ENCODE results near the gene SULT1E1. TPM values are rescaled to one million over a fixed set of nuclear protein-coding genes. Genes with fewer than 3 reads are reported as not detected.

SULT1E1 gene
- total and polyA plus RNA-seq, 4 donors: 5.5 TPM; not detected in 3

DNA sequence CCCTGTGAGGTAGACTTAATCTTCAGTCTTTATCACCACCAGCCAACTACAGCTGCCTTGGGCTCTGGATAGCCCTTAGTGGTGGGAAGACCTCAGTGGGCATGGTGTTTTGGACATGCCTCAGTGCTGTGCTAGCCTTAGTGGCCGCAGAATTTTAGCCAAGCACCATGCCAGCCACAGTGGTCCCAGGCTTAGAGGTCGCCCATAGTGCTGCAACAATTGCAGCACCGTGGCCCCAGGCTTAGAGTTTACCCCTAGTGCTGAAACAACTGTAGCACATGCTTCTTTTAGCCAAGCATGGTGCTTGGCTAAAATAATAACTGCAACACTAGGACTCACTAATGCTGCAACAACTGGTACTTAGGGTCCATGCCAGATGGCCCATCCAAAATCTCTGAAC is 60.6 kb downstream of the SULT1E1 start:
- ATAC-seq (ENCODE audit: low FRiP score) (no peak), DNase-seq (no peak)
- intact Hi-C loops (cut with DNase I): no loop called here
- H3K4me1 ChIP-seq (ENCODE audit: control insufficient read depth in 1 of 2, insufficient read depth in 2 of 2, low read length in 2 of 2): no peaks in the 10 kb centered on the region
- H3K27me3 ChIP-seq (ENCODE audit: control insufficient read depth in 1 of 2, insufficient read depth in 2 of 2, low read length in 1 of 2): no peaks in the 10 kb centered on the region
- no peaks in the 10 kb centered on the region for H3K36me3 ChIP-seq (ENCODE audit: control insufficient read depth in 1 of 2, insufficient read depth in 2 of 2, low read length in 1 of 2)
- H3K9me3 ChIP-seq (ENCODE audit: control insufficient read depth, low read length): no peaks in the 10 kb centered on the region
- no peak overlapping the region for H3K4me3 ChIP-seq (ENCODE audit: low read length in 2 of 2)
- 92 to 95% methylated on average over 3 of the region's 3 CpGs for WGBS, 2 donors
- H3K27ac ChIP-seq (ENCODE audit: low read depth in 1 of 2, low read length in 2 of 2): no peak overlapping the region

DNA sequence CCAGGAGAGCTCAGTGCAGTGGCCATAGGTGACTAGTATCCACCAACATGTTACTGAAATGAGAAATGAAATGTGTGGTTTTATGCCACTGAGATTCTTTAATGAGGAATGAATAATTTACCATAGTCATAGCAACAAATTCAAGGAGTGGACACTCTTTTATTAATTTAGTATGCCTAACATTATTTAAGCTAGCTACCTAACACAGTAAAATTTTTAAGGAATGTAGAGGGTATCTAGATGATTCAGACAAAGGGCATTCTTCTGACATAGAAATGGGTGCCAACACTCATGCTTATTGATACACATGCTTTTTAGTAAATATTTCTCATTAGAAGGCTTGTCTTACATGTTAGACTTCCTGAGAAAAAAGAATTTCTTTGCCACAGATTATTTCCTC is 66.2 kb downstream of the SULT1E1 start:
- Histone ChIP-seq H3K4me1 (ENCODE audit: control insufficient read depth in 1 of 2, insufficient read depth in 2 of 2, low read length in 2 of 2) (no peaks in the 10 kb centered on the region), H3K36me3 (ENCODE audit: control insufficient read depth in 1 of 2, insufficient read depth in 2 of 2, low read length in 1 of 2) (no peaks in the 10 kb centered on the region), H3K4me3 (ENCODE audit: low read length in 2 of 2) (no peak overlapping the region), H3K27ac (ENCODE audit: low read depth in 1 of 2, low read length in 2 of 2) (no peak overlapping the region), H3K27me3 (ENCODE audit: control insufficient read depth in 1 of 2, insufficient read depth in 2 of 2, low read length in 1 of 2) (no peaks in the 10 kb centered on the region), H3K9me3 (ENCODE audit: control insufficient read depth, low read length) (no peaks in the 10 kb centered on the region)
- no peak for ATAC-seq (ENCODE audit: low FRiP score)
- intact Hi-C loops (cut with DNase I): no loop called here
- no peak for DNase-seq

Other genes starting within 250 kb of the SULT1E1 start
- not detected for gene UGT2A2, start 220.5 kb downstream of the SULT1E1 start, total RNA-seq
- gene UGT2A2, start 220.5 kb downstream of the SULT1E1 start, polyA plus RNA-seq: not detected
- not detected for gene UGT2A1, start 206.9 kb downstream of the SULT1E1 start, total RNA-seq
- gene UGT2A1, start 206.9 kb downstream of the SULT1E1 start, polyA plus RNA-seq: not detected
- gene SULT1B1, start 99.5 kb downstream of the SULT1E1 start, total RNA-seq: 1 to 10 TPM; 2.2 to 2.4 TPM
- 10 to 100 TPM in 1 of 2 donors, under 1 TPM in 1; 0.38 to 15.7 TPM for gene SULT1B1, start 99.5 kb downstream of the SULT1E1 start, polyA plus RNA-seq
- 1 to 10 TPM in 1 of 2 donors, not detected in 1; 2.1 TPM for gene CSN1S1, start 70.9 kb upstream of the SULT1E1 start, total RNA-seq
- gene CSN1S1, start 70.9 kb upstream of the SULT1E1 start, polyA plus RNA-seq: not detected
- gene CSN2, start 105.6 kb upstream of the SULT1E1 start, total RNA-seq: not detected
- gene CSN2, start 105.6 kb upstream of the SULT1E1 start, polyA plus RNA-seq: not detected
- not detected for gene STATH, start 135.8 kb upstream of the SULT1E1 start, total RNA-seq
- gene STATH, start 135.8 kb upstream of the SULT1E1 start, polyA plus RNA-seq: not detected
- gene HTN3, start 168.3 kb upstream of the SULT1E1 start, total RNA-seq: not detected
- gene HTN3, start 168.3 kb upstream of the SULT1E1 start, polyA plus RNA-seq: not detected
- gene HTN1, start 190.3 kb upstream of the SULT1E1 start, total RNA-seq: not detected
- gene HTN1, start 190.3 kb upstream of the SULT1E1 start, polyA plus RNA-seq: not detected

Measured in aorta (tissue), 5 donors.